HG02763 (cell line): ENCODE data around the gene LTBP1.
A peak's percentile ranks its signal among the peaks of the same experiment; 100 is the strongest.

Experiments
- ATAC-seq: cut with Tn5 transposase; IDR thresholded peaks from one replicate; pipeline ENCODE4 v1.9.1; 2021; ENCODE audit warnings: mild to moderate bottlenecking, moderate library complexity; ENCODE audit not compliant: unreplicated experiment

The LTBP1 gene

GRCh38 chr2:33288011-33288410 lies 341.3 kb downstream of the LTBP1 start:
- no peak for ATAC-seq

DNA sequence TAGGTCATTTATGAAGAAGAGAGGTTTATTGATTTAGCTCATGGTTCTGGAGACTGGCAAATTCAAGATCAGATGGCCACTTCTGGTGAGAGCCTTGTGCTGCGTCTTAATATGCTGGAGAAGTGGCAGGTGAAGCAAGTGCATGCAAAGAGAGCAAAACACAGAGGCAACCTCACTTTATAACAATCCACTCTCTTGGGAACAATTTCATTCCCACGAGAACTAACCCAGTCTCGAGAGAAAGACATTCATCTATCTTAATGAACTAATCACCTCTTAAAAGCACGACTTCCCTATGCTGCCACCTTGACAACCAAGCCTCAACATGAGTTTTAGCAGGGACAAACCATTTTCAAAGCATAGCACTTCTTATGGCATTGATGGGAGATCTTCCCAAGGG lies 343.2 kb downstream of the LTBP1 start:
- ATAC-seq, result no peak

DNA sequence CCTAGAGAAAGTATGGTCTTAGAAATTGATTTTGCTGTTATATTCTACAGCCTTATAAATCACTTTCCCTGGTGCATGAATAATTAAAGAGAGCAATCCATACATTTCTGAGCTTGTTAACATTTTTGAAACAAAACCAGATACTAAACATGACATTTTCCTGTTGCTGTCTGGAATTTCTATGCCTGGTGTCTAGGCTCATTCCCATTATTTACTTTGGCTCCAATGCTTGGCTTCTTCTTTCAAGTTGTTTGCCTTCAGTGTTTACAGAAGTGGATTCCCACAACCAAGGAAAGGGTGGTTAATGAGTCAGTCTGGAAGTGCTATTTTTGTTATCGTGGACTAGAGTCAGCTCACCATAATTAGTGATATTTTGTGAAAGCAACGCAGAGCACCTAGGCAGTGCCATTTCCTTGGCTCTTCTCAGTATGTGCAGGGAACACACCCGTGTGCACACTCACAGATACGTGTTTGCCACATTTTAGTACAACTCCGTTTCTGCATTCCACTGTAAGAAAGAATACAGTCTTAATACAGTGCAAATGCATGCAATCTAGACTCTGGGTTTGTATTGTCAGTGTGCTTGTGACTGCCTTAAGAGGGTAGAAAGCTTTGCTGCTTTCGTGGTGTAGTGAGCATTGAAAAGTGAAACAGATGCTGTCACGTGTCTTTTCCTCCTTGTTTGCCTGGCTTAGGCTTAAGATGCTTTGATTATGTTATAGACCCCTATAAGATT lies 344.7 kb downstream of the LTBP1 start:
- no peak for ATAC-seq

DNA sequence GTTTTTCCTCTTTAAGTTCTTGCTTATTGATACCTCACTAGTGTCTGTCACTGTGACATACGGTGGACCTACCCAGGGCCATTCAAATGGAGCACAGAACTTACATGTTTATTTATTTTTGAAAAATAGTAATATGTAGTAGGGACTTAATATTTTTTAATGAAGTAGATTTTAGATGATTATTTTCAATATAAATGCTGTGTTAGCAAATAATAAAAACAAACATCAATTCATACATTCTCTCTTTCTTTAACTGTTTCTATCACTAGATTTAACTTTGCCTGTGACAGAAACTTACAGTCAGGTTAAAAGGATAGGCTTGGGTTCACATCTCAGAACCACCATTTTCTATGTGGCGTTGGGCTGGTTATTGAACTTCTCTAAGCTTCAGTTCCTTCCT lies 345.3 kb downstream of the LTBP1 start:
- ATAC-seq, result no peak

- no peak for ATAC-seq
Observed at GRCh38 chr2:33292981-33293595, 346.3 kb downstream of the LTBP1 start.

GRCh38 chr2:33298233-33298632 lies 351.5 kb downstream of the LTBP1 start:
- ATAC-seq, result no peak

- ATAC-seq, result no peak
Observed at GRCh38 chr2:33301355-33301754, 354.6 kb downstream of the LTBP1 start.

- ATAC-seq, result no peak
Observed at GRCh38 chr2:33302348-33302747, 355.6 kb downstream of the LTBP1 start.

GRCh38 chr2:33304032-33304864 lies 357.5 kb downstream of the LTBP1 start:
- ATAC-seq, result no peak

GRCh38 chr2:33307659-33308270 lies 361.0 kb downstream of the LTBP1 start:
- no peak for ATAC-seq

DNA sequence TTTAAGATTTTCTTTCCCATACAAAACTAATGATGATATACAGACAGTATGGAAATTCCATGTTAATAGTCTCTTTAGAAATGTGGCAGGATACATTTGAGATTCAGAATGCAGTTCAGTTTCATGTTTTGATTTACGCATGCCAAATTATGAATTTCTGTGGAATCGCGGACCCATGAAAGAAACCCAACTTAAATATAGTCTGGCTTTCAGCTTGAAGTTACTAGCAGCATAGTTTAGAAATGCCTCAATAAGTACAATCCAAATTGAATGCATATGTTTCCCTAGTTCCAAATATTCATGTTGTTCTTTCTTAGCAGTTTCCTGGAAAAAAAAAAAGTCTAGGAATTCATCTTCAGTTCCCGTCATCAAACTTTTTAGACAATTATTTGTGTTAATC lies 365.6 kb downstream of the LTBP1 start:
- ATAC-seq, result no peak

GRCh38 chr2:33313039-33313438 lies 366.3 kb downstream of the LTBP1 start:
- no peak for ATAC-seq

DNA sequence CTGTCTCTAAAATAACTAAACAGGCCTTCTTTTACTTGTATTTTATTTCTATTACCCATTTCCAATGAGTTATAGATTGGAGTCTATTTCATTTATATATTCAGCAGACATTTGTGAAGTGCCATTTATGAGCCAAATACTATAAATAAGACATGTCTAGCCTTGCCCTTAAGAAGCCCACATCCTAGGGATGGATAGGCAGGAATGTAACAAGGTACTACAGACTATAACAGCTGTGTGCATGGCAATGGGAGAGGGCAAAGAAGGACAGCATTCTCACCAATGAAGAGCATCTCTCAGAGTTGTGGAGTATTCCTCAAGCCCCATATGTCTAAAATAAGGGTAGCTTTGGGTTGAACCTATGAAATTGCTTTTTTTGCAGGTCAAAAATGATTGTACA lies 367.8 kb downstream of the LTBP1 start:
- ATAC-seq, result no peak

GRCh38 chr2:33316328-33316727 lies 369.6 kb downstream of the LTBP1 start:
- ATAC-seq, result no peak

GRCh38 chr2:33317369-33318007 lies 370.7 kb downstream of the LTBP1 start:
- ATAC-seq, result no peak

- ATAC-seq, result no peak
Observed at GRCh38 chr2:33318456-33318855, 371.7 kb downstream of the LTBP1 start.

DNA sequence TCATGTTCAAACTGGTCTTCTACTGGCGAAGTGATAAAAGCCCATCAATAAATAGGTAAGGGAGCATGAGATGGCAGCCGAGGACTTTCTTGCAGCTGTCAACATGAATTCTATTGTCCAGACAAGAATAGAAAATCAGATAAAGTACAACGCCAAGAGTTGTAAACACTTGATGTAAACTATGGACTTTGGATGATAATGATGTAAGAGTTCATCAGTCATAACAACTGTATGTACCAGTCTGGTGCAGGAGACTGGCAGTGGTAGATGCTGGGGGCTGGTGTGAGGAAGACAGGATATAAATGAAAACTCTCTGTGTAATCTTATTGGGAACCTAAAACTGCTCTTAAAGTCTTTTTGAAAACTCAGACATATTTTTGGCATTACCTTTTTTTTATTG lies 373.8 kb downstream of the LTBP1 start:
- no peak for ATAC-seq

DNA sequence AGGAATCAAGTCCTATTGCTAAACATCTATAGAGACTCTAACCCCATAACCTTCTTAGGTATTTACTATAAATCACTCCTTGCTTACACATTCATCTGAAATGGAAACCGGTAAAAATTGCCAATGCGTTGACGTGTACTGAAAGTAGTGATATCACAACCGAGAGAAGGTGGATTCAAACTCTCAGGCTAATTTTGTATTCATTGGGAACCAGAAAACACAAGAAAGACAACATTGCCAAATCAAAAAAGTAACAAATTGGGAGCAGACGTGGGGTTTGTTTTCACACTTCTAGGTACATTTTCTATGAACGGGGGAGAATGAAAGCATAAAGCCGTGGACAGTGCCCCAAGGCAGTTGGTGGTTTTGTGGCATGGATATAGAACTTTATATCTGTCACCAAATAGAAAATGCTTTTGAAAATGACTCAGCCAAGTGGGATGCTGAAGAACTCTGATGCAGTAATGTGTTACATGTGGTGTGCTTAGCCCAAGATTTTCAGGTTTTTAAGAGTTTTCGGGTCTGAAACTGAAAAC lies 374.6 kb downstream of the LTBP1 start:
- peak; percentile 48 for ATAC-seq

DNA sequence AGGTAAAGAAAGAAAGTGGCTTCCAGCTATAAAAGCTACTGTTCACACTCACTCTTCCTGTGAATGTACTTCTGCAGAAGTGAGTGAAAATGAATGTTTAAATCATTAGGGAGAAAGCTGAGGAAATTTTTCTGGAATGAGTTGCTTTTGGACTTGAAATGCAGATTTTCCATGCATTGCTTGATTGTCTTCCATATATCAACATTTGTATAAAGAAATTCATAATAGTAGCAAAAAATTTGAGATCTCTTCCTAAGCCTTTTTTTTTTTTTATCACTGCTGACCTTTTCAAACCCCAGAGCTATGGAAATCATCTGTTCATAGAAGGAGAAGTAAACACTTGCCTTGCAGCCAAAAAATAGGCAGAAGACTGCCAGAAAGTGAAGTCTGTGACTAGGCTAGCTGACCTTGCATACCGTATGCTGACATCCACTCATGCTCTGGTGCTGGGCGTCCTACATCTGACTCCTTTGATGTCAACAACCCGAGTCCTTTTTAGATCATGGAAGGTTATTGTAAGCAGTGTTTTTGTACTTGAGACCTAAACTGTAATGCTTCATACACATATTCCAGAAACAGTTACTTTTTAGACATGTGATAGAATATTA lies 375.2 kb downstream of the LTBP1 start:
- no peak for ATAC-seq

DNA sequence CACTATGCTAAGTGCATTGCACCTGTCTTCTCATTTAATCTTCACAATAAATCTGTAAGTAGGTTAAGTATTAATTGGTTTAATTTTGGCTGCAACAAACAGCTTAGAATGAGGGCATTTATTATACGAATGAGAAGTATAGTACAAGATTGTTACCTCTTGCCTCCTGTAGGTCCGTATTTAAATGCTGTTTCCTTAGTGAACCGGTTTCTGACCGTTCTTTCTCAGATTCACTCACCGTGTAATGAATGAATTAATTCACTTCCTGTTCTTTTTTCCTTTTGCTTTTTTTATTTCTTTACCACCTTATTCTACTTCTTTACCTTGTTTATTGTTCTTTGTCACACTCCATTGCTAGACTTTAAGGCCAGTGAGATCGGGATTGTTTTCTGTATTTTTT lies 375.9 kb downstream of the LTBP1 start:
- ATAC-seq, result no peak
